ENCODE results near the gene PPP1R11. TPM values are rescaled to one million over a fixed set of nuclear protein-coding genes. Genes with fewer than 3 reads are reported as not detected.
A peak's percentile ranks its signal among the peaks of the same experiment; 100 is the strongest.

Gene PPP1R11
- total and polyA plus RNA-seq, 8 donors: 1.2 to 141 (median 61.9) TPM

- Histone ChIP-seq H3K4me3 (peak overlapping the region; percentile 75 to 86 (median 83)), H3K9me3 (no peaks in the 10 kb centered on the region), H3K27me3 (no peaks in the 10 kb centered on the region), H3K4me1 (peaks cover 26 to 52% (median 35%) of the 10 kb centered on the region in 4 donors), H3K27ac (peak overlapping the region; percentile 87 to 95 (median 93)), H3K36me3 (peaks cover 0 to 22% (median 20%) of the 10 kb centered on the region in 4 donors)
- TF ChIP-seq EP300 (IDR thresholded peaks at IDR 0.05) (no peak), CTCF (IDR thresholded peaks at IDR 0.05) (no peak), POLR2A (IDR thresholded peaks at IDR 0.05) (no peak), POLR2AphosphoS5 (IDR thresholded peaks at IDR 0.05) (no peak)
- WGBS, 5 donors: 19 to 40% (median 24%) methylated on average over 13 of the region's 13 CpGs
- intact Hi-C loops (cut with DNase I; ENCODE audit: low total_unique reads): no loop called here
- peak; percentile 28 to 75 for DNase-seq
Observed at GRCh38 chr6:30061858-30062458, 5.0 kb upstream of the PPP1R11 start.

- Histone ChIP-seq H3K27ac (peak overlapping the region; percentile 38 to 95 (median 93)), H3K36me3 (peaks cover 0 to 16% (median 13%) of the 10 kb centered on the region in 4 donors), H3K4me3 (peak overlapping the region; percentile 75 to 86 (median 83)), H3K27me3 (no peaks in the 10 kb centered on the region), H3K9me3 (no peaks in the 10 kb centered on the region), H3K4me1 (peaks cover 26 to 55% (median 38%) of the 10 kb centered on the region in 4 donors)
- intact Hi-C loops (cut with DNase I; ENCODE audit: low total_unique reads): no loop called here
- no peak for TF ChIP-seq POLR2AphosphoS5 (IDR thresholded peaks at IDR 0.05)
- TF ChIP-seq EP300 (IDR thresholded peaks at IDR 0.05): no peak
- TF ChIP-seq CTCF (IDR thresholded peaks at IDR 0.05): no peak
- no peak for TF ChIP-seq POLR2A (IDR thresholded peaks at IDR 0.05)
- no peak for DNase-seq
- 79 to 98% (median 91%) methylated on average over 7 of the region's 7 CpGs for WGBS, 5 donors
Observed at GRCh38 chr6:30062471-30063178, 4.4 kb upstream of the PPP1R11 start.

- no peaks in the 10 kb centered on the region for H3K27me3 ChIP-seq
- intact Hi-C loops (cut with DNase I; ENCODE audit: low total_unique reads): no loop called here
- WGBS, 5 donors: 69 to 98% (median 89%) methylated on average over 2 of the region's 2 CpGs
- H3K27ac ChIP-seq: no peak overlapping the region
- peaks cover 0 to 9% (median 7%) of the 10 kb centered on the region in 4 donors for H3K36me3 ChIP-seq
- TF ChIP-seq CTCF (IDR thresholded peaks at IDR 0.05): no peak
- TF ChIP-seq POLR2A (IDR thresholded peaks at IDR 0.05): no peak
- TF ChIP-seq EP300 (IDR thresholded peaks at IDR 0.05): no peak
- no peak for TF ChIP-seq POLR2AphosphoS5 (IDR thresholded peaks at IDR 0.05)
- no peak for DNase-seq
- no peak overlapping the region for H3K4me3 ChIP-seq
- peaks cover 33 to 62% (median 45%) of the 10 kb centered on the region in 4 donors for H3K4me1 ChIP-seq
- H3K9me3 ChIP-seq: no peaks in the 10 kb centered on the region
Observed at GRCh38 chr6:30063315-30063714, 3.7 kb upstream of the PPP1R11 start.

- peak overlapping the region; percentile 66 to 75 (median 68) for H3K4me3 ChIP-seq
- peaks cover 0 to 7% (median 0%) of the 10 kb centered on the region in 3 donors for H3K27me3 ChIP-seq
- H3K36me3 ChIP-seq: peaks cover 13 to 36% (median 34%) of the 10 kb centered on the region in 4 donors
- H3K27ac ChIP-seq: peak overlapping the region; percentile 55 to 95 (median 93)
- no peak for TF ChIP-seq EP300 (IDR thresholded peaks at IDR 0.05)
- TF ChIP-seq POLR2A (IDR thresholded peaks at IDR 0.05): no peak
- no peak for TF ChIP-seq POLR2AphosphoS5 (IDR thresholded peaks at IDR 0.05)
- no peak for TF ChIP-seq CTCF (IDR thresholded peaks at IDR 0.05)
- 7 to 16% (median 8%) methylated on average over 4 of the region's 4 CpGs for WGBS, 5 donors
- DNase-seq: peak in 1 of 2 donors; percentile 48
- H3K9me3 ChIP-seq: no peaks in the 10 kb centered on the region
- intact Hi-C loops (cut with DNase I; ENCODE audit: low total_unique reads): no loop called here
- H3K4me1 ChIP-seq: peaks cover 25 to 59% (median 35%) of the 10 kb centered on the region in 4 donors
Observed at GRCh38 chr6:30066082-30066481, 916 bp upstream of the PPP1R11 start.

Data from stomach (tissue), 9 donors.